Mesodermal cell (in vitro differentiated cells): Measurements from ENCODE around the gene PROM2.

Source experiments
- H3K27ac ChIP-seq: 2 replicates; pipeline ENCODE4 v1.7.0; 2013; ENCODE audit warnings: mild to moderate bottlenecking, low read depth, low read length, moderate library complexity; ENCODE audit not compliant: severe bottlenecking
- H3K36me3 ChIP-seq: 2 replicates; pipeline ENCODE4 v1.7.1; 2013; ENCODE audit warnings: mild to moderate bottlenecking, low read length, moderate library complexity; ENCODE audit not compliant: control insufficient read depth, insufficient read depth
- H3K4me1 ChIP-seq: one replicate; pipeline ENCODE4 v1.7.1; 2013; ENCODE audit warnings: mild to moderate bottlenecking, low read length; ENCODE audit not compliant: insufficient read depth, control insufficient read depth, poor library complexity, severe bottlenecking
- H3K4me3 ChIP-seq: 2 replicates; pipeline ENCODE4 v1.7.0; 2013; ENCODE audit warnings: low read length, control low read depth, mild to moderate bottlenecking; ENCODE audit not compliant: insufficient read depth, poor library complexity, severe bottlenecking; ENCODE audit errors: extremely low read depth
- H3K9me3 ChIP-seq: 2 replicates; pipeline ENCODE4 v1.7.1; 2013; ENCODE audit warnings: mild to moderate bottlenecking, low read length, moderate library complexity; ENCODE audit not compliant: control insufficient read depth
- WGBS, 2 experiments: methylation state at CpG; one replicate each; pipeline ENCODE4 v1.1.5; 2013; ENCODE audit warnings: missing lambda C conversion rate in 2 of 2; ENCODE audit not compliant: insufficient coverage in 2 of 2; 5-methylcytosine and 5-hydroxymethylcytosine counted together

PROM2 gene

DNA sequence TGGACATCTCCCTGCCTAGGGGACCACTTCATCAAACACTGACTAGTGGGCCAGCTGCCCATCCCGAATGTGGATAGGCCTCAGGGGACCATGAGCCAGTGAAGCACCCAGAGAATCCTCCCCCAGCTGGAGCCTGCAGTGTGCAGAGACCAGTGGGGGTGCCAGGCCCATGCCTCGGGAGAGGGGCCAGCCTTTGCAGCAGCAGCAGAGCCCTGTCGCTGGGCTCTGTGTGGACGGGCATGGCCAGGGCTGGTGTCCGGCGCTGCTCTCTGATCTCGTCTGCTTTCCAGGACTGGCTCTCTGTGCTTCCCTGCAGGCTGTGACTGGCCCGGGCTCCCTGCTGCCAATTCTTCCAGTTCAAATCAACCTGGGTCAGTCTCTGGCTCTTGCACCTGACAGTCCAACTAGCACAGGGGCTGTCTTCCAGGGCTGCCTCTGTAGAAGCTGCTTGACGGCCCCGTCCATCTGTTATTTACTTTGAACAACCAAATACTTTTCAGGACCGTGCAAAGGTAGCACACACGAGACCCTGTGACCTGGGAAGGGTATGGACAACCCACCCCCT lies 34.3 kb downstream of the PROM2 start:
- no peaks in the 10 kb centered on the region for H3K9me3 ChIP-seq
- whole genome bisulfite sequencing, 2 experiments: 77 to 92% methylated on average over 10 to 12 of the region's 12 CpGs

DNA sequence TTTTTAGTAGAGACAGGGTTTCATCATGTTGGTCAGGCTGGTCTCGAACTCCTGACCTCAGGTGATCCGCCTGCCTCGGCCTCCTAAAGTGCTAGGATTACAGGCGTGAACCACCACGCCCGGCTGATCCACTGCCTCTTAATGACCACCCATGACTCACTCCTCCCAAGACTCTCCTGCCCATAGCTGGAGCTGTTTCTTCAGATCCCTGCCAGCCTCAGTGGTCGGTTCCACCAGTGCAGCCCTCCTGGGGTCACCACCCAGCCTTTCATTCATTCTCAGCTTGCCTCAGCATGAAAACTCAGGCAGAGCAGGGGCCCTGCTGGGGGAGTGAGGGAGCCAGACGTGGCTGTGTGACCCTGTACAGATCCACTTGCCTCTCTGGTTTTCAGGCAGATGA lies 35.4 kb downstream of the PROM2 start:
- H3K9me3 ChIP-seq: no peaks in the 10 kb centered on the region
- no peak overlapping the region for H3K4me3 ChIP-seq
- no peaks in the 10 kb centered on the region for H3K36me3 ChIP-seq
- 87 to 88% methylated on average over 7 to 8 of the region's 8 CpGs for WGBS, 2 experiments
- no peak overlapping the region for H3K27ac ChIP-seq
- H3K4me1 ChIP-seq: no peaks in the 10 kb centered on the region

More for the DNA sequence above, 34.3 kb downstream of the PROM2 start:
- no peaks in the 10 kb centered on the region for H3K36me3 ChIP-seq
- H3K4me1 ChIP-seq: no peaks in the 10 kb centered on the region
- no peak overlapping the region for H3K4me3 ChIP-seq
- H3K27ac ChIP-seq: no peak overlapping the region

DNA sequence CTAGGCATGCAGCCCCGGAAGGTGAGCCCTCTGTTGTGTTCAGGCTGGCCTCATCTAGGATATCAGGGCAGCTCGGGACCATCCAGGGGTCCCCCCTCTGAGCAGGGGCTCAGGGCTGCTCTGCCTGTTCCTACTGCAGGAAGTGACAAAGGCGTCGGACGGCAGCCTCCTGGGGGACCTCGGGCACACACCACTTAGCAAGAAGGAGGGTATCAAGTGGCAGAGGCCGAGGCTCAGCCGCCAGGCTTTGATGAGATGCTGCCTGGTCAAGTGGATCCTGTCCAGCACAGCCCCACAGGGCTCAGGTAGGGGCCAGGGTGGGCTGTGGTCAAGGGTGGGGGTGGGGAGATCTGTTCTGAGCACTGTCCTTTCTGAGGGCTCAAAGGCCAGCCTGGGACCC lies 36.0 kb downstream of the PROM2 start:
- H3K4me3 ChIP-seq: no peak overlapping the region
- H3K36me3 ChIP-seq: no peaks in the 10 kb centered on the region
- 89 to 90% methylated on average over 6 to 8 of the region's 8 CpGs for WGBS, 2 experiments
- H3K9me3 ChIP-seq: no peaks in the 10 kb centered on the region
- no peaks in the 10 kb centered on the region for H3K4me1 ChIP-seq
- H3K27ac ChIP-seq: no peak overlapping the region

DNA sequence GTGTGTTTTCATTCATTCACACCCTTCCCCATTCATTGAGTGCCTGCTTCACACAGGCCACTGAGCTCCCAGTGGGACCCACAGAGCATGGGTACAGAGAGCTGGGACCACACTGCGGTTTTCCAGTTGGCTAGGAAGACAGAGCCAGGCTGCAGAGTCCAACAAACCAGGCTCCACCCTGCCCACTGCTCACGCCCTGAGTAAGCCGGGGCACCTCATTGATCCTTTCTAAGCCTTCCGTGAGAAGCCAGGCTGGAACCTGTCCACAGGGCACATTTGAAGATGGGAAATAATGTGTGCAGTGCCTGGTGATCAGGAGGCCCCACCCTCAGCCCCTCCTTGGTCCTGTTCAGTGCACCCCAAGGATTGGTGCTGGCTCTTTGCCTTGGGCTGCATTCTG lies 36.4 kb downstream of the PROM2 start:
- Histone ChIP-seq H3K4me3 (no peak overlapping the region), H3K4me1 (no peaks in the 10 kb centered on the region), H3K9me3 (no peaks in the 10 kb centered on the region), H3K27ac (no peak overlapping the region), H3K36me3 (no peaks in the 10 kb centered on the region)
- 90 to 91% methylated on average over 4 of the region's 4 CpGs for WGBS, 2 experiments

- peaks cover 5% of the 10 kb centered on the region for H3K4me1 ChIP-seq
- no peaks in the 10 kb centered on the region for H3K9me3 ChIP-seq
- no peak overlapping the region for H3K4me3 ChIP-seq
- H3K36me3 ChIP-seq: no peaks in the 10 kb centered on the region
- H3K27ac ChIP-seq: no peak overlapping the region
- 84 to 87% methylated on average over 21 to 23 of the region's 26 CpGs for WGBS, 2 experiments
Observed at GRCh38 chr2:95311815-95312542, 37.7 kb downstream of the PROM2 start.

DNA sequence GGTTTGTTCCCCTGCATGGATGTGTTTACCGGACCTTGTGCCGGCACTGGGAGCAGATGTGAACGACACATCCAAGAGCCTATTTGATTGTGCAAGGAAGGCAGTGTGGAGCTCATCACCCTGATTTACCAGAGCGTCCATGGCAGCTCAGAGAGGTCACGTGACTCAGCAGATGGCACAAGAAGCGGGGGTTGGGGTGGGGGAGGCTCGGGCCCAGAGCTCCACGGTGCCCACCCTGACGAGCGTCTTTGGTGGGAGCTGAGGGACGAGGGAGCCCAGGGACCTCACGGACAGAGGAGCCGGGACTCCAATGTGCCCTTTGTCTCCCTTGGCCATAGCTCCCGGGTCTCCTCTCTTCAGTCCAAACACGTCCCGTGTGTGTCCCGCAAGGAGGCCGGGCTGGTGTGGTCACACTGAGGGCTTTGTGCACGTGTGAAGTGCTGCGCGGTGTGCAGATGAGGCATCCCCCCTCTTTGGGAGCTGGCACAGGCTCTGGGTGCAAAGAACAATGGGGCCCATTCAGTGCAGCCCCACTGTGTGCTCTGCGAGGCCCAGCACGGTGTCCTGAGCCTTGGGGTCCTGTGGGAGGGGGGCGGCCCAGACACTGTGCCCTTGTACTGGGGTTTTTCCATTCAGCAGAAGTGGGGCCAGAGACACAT lies 38.4 kb downstream of the PROM2 start:
- H3K9me3 ChIP-seq: no peaks in the 10 kb centered on the region
- peaks cover 9% of the 10 kb centered on the region for H3K4me1 ChIP-seq
- WGBS, 2 experiments: 89 to 94% methylated on average over 24 of the region's 24 CpGs
- H3K27ac ChIP-seq: no peak overlapping the region
- H3K4me3 ChIP-seq: no peak overlapping the region
- H3K36me3 ChIP-seq: no peaks in the 10 kb centered on the region

DNA sequence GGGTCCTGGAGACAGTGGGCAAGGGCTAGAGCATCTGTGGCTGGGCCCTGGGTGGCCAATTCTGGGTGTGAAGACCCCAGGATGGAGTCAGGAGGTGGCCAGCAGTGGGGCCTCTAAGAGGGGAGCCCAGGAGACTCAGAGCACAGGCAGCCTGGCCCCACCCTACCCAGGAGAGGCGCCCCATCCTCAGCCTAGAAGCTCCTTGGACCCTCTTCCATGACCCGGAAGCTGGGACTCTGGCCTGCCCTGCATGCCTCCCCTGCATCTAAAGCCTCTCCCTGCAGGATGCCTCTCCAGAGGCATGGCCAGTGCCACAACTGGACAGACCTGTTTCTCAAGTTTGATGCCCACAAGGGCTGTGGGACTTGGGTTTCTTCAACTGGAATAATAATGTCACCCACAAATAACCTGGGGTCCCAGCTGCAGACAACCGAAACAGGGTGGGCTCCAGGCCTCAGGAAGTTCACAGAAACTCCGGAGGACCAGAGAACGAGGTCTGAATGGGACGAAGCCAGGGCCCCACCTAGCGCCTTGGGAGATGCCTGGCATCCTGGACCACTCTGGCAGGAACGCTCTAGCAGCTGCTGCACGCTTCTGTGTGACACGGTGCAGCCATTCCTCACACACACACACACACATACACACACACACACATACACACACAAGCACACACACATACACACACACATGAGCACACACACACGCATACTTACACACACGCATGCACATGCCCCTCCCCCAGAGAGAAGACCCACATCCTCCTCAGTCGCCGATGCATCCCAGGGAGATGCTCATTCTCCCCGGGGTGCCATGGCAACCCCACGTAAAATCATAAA lies 39.3 kb downstream of the PROM2 start:
- Histone ChIP-seq H3K4me1 (peaks cover 9% of the 10 kb centered on the region), H3K36me3 (no peaks in the 10 kb centered on the region), H3K4me3 (no peak overlapping the region), H3K9me3 (no peaks in the 10 kb centered on the region), H3K27ac (no peak overlapping the region)
- 90 to 91% methylated on average over 12 of the region's 16 CpGs for WGBS, 2 experiments

DNA sequence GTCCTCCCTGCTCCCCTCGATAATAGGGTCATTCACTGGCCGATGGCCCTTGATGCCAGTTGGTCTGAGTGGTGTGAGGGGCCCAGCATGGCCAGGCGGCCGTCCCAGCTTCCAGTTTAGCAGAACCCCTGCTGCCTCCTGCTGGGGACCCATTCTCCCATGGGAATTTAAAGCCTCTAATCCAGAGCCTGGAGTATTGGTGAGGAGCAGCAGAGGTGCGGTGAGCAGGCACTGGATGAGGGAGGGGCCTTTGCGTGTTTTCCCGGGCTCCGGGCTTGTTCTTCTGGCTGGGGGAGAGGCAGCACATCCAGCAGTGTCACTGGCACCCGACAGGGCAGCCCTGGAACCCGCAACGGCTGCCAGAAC lies 40.3 kb downstream of the PROM2 start:
- Histone ChIP-seq H3K4me1 (peaks cover 9% of the 10 kb centered on the region), H3K27ac (no peak overlapping the region), H3K9me3 (no peaks in the 10 kb centered on the region), H3K36me3 (no peaks in the 10 kb centered on the region), H3K4me3 (no peak overlapping the region)
- WGBS, 2 experiments: 83 to 85% methylated on average over 10 to 11 of the region's 11 CpGs

GRCh38 chr2:95314964-95315611 lies 40.8 kb downstream of the PROM2 start:
- WGBS, 2 experiments: 74 to 76% methylated on average over 14 to 16 of the region's 16 CpGs
- no peaks in the 10 kb centered on the region for H3K36me3 ChIP-seq

DNA sequence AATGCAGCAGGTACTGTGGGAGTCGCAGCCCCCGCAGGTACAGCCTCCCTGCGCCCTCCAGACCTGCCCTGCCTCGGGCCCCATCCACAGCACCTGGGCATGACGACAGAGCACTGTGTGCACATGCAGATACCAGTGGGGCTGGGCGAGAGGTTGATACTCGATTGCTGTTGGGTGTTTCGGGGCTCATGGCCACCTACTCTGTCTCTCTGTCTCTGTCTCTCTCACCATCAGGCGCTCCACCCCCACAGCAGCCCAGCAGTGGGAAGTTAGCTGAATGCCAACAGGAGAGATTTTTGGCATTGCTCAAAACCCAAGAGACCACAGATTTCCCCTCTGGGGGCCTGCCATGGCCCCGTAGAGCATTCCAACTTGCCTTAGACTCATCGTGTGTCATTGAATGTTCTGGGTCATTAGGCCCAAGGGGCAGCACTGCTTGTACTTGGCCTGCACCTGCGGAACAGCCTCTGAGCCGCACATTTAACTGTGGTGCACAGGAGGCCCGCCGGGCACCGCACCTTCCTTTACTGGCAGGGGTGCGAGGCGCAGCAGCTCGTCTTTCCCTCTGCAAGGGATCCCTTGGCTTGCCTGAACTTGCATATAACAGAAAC lies 41.7 kb downstream of the PROM2 start:
- WGBS, 2 experiments: 94% methylated on average over 16 to 18 of the region's 19 CpGs
- H3K9me3 ChIP-seq: no peaks in the 10 kb centered on the region
- H3K4me3 ChIP-seq: no peak overlapping the region
- no peak overlapping the region for H3K27ac ChIP-seq
- H3K4me1 ChIP-seq: peaks cover 9% of the 10 kb centered on the region
- no peaks in the 10 kb centered on the region for H3K36me3 ChIP-seq

More at GRCh38 chr2:95314964-95315611, 40.8 kb downstream of the PROM2 start:
- Histone ChIP-seq H3K9me3 (no peaks in the 10 kb centered on the region), H3K27ac (no peak overlapping the region), H3K4me3 (no peak overlapping the region), H3K4me1 (peaks cover 9% of the 10 kb centered on the region)
